Measurements from ENCODE around the gene DNAH7. TPM values are rescaled to one million over a fixed set of nuclear protein-coding genes. Genes with fewer than 3 reads are reported as not detected.
A peak's percentile ranks its signal among the peaks of the same experiment; 100 is the strongest.

The DNAH7 gene
- total and polyA plus RNA-seq, 2 of the 8 experiments (the other 6 are each of a cell fraction or from before 2014, with no cell fraction given): 0.07 to 0.08 TPM

DNA sequence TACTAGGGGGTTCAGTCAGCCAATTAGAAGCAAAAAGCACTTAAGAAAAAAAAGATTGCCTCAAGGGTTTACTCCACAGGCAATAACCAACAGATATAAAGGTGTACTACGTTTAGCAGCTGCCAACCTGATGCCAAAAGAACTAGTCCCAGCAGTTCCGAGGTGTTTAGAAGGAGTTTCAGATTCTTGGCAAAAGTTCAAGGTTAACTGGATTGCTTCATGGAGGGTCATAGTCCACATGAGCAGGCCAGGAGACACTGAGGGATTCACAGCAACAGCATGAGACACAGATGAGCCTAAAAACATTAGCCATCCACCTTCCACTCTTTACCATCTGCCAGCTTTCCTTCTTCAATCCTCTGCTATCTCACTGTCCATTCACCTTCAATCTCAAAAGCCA is 4.9 kb upstream of the DNAH7 start:
- Histone ChIP-seq H2BK120ac (replicated peaks; ENCODE audit: low read depth, low read length) (no peak overlapping the region), H3K23me2 (ENCODE audit: low read depth, low read length) (peaks cover 4% of the 10 kb centered on the region), H2AK5ac (ENCODE audit: low read depth, low read length) (no peak overlapping the region), H3K9me3 (ENCODE audit: insufficient read depth in 2 of 2, low read depth in 1 of 2, low read length in 1 of 2) (no peaks in the 10 kb centered on the region), H2BK20ac (ENCODE audit: low read length) (no peak overlapping the region), H3K27ac (ENCODE audit: low read depth, low read length) (no peak overlapping the region), H3K79me1 (ENCODE audit: low read depth, low read length) (no peaks in the 10 kb centered on the region), H4K8ac (ENCODE audit: extremely low read depth, insufficient read depth, low read length) (no peak overlapping the region), H3K4me1 (replicated peaks in 1 of 4; ENCODE audit: control insufficient read depth in 3 of 4, insufficient read depth in 4 of 4, low read length in 3 of 4) (peaks cover 0 to 2% (median 1%) of the 10 kb centered on the region in 4 experiments; a peak in 1 of 7 replicates), H3K14ac (ENCODE audit: insufficient read length) (no peak overlapping the region), H3K79me2 (ENCODE audit: control insufficient read depth in 1 of 2, insufficient read depth in 2 of 2, low read length in 2 of 2) (no peaks in the 10 kb centered on the region), H2BK12ac (ENCODE audit: low read depth, low read length) (0 out of 2 replicates have a peak overlapping the region, but pooled peaks have one; percentile 33), H2AFZ (ENCODE audit: low read length) (no peak overlapping the region), H3K36me3 (ENCODE audit: control insufficient read depth in 2 of 4, insufficient read depth in 4 of 4, low read length in 3 of 4) (no peaks in the 10 kb centered on the region), H3K4me3 (ENCODE audit: extremely low read depth in 1 of 4, insufficient read depth in 2 of 4, low read depth in 3 of 4, low read length in 4 of 4) (no peak overlapping the region), H3K18ac (ENCODE audit: extremely low read depth, low read length) (no peak overlapping the region), H4K5ac (ENCODE audit: insufficient read length, low read depth, low read length) (no peak overlapping the region), H3K4me2 (ENCODE audit: insufficient read depth in 1 of 2, low read depth in 2 of 2, low read length in 2 of 2) (no peak overlapping the region), H3K27me3 (replicated peaks in 1 of 4; ENCODE audit: control insufficient read depth in 3 of 4, extremely low read depth in 1 of 4, insufficient read depth in 3 of 4, low read length in 3 of 4) (peaks cover 0 to 5% (median 0%) of the 10 kb centered on the region in 4 experiments; a peak in 1 of 7 replicates), H3K56ac (replicated peaks; ENCODE audit: insufficient read length, low read depth, low read length) (no peak overlapping the region), H4K20me1 (replicated peaks in 1 of 2; ENCODE audit: control insufficient read depth in 1 of 2, insufficient read depth in 2 of 2, low read length in 2 of 2) (peaks cover 0 to under 1% of the 10 kb centered on the region in 2 experiments), H2BK15ac (ENCODE audit: low read length) (no peak overlapping the region), H3K4ac (replicated peaks; ENCODE audit: insufficient read length, low read depth, low read length) (no peak overlapping the region), H3K23ac (ENCODE audit: insufficient read length) (no peak overlapping the region), H4K91ac (replicated peaks; ENCODE audit: insufficient read length, low read length) (no peak overlapping the region), H2BK5ac (ENCODE audit: low read depth, low read length) (no peak overlapping the region), H3K9ac (replicated peaks in 1 of 4; ENCODE audit: extremely low read depth in 1 of 4, low read depth in 3 of 4, low read length in 3 of 4) (no peak overlapping the region)
- TF ChIP-seq TAF7 (optimal IDR thresholded peaks at IDR 0.05; ENCODE audit: borderline replicate concordance, low read depth, low read length) (no peak), JUN (IDR thresholded peaks at IDR 0.05; ENCODE audit: low read depth, low read length) (no peak), POLR2A (IDR thresholded peaks at IDR 0.05; ENCODE audit: control extremely low read depth in 1 of 2, low read depth in 2 of 2, low read length in 2 of 2) (no peak), KDM4A (IDR thresholded peaks at IDR 0.05; ENCODE audit: low read depth, low read length, severe bottlenecking) (no peak), POLR2AphosphoS5 (IDR thresholded peaks at IDR 0.05; ENCODE audit: low read depth, low read length) (no peak)
- ChIA-PET POLR2A (ENCODE audit: partially characterized antibody) (no interaction called here), CTCF (ENCODE audit: partially characterized antibody) (interaction anchor here (1.5 to 9.3 kb wide), 2 partner anchors 203 to 380 kb away, joined by 5 to 84 read pairs; no protein-coding TSS in a partner anchor)
- DNase-seq (ENCODE audit: low read depth in 1 of 2, low spot score in 2 of 2): no peak
- WGBS, 2 experiments (ENCODE audit: extremely low coverage in 1 of 2, insufficient coverage in 1 of 2, insufficient read length in 1 of 2, insufficient replicate concordance in 2 of 2, low coverage in 1 of 2, low lambda C conversion rate in 2 of 2, missing lambda C conversion rate in 1 of 2): 77% methylated on average over 2 of the region's 2 CpGs; no CpG with 5 or more reads in 1 of the 2 experiments
- no peak for FAIRE-seq
